Prostate gland (tissue), 1 donor: Measurements from ENCODE around the gene NDUFC2.

Experiments
- POLR2A ChIP-seq: fragments of 450-650 bp; IDR thresholded peaks from one replicate; pipeline ENCODE4 v1.6.1; 2016; ENCODE audit warnings: antibody characterized with exemption, mild to moderate bottlenecking
- POLR2AphosphoS5 ChIP-seq: sonication (generic); formaldehyde crosslinking; IDR thresholded peaks from one replicate; pipeline ENCODE4 v1.6.1; 2017; ENCODE audit warnings: antibody characterized with exemption

GRCh38 chr11:78079232-78080083, at the start of gene NDUFC2:
- TF ChIP-seq POLR2A (peak; percentile 28), POLR2AphosphoS5 (peak; percentile 88)
